CD4-positive, alpha-beta T cell treated with Interleukin-15 for 1 hour (primary cell): Measurements from ENCODE around the gene NTHL1.
"Not testable (repeated sequence)": the region's sequence is repeated elsewhere in the genome, so short reads cannot be mapped to it uniquely, and the experiment has no call there.

Experiments used
- DNase-seq: peaks from one replicate; pipeline ENCODE4 v3.0.0-alpha.2; 2020

The NTHL1 gene

GRCh38 chr16:2040041-2040786 lies 7.4 kb downstream of the NTHL1 start:
- DNase-seq, result no peak

DNA sequence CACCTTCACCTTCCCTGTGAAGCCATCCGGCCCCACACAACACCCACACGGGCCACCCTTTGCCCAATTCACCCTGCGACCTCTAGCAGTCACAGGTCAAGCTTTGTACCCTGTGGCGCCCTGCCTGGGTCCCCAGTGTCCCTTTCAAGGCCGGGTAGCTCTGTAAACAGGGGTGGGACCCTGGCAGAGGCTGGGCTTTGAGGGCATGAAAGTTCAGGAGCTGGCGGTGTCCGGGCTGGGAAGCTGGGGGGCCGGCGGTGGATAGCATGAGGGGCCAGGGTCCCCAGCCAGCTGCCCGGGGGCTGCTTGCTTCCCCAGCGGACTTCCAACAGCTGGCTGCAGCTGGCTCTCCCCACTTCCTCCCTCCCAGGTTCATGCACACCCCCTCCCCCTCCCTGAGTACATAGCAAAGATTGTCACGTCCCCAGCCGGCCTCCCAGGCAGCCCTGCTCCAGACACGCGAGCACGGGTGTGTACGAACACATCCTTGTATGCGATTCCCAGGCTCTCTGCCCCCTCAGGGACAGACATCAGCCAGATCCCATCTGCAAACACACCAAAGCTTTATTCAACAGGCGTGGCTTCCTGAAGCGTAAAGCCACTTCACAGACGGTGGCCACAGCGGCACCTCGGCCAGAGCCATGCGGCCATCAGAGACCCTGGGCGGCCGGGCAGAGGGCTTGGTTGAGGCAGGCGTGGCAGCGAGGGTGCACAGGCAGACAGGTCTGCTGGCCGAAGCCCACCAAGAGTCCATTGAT lies 8.2 kb downstream of the NTHL1 start:
- no peak for DNase-seq

- DNase-seq, result no peak
These were observed 9.0 kb downstream of the NTHL1 start for GRCh38 chr16:2038382-2039231.

GRCh38 chr16:2037647-2038381 lies 9.8 kb downstream of the NTHL1 start:
- DNase-seq, result no peak

- no peak for DNase-seq
These were observed 10.5 kb downstream of the NTHL1 start for GRCh38 chr16:2037115-2037514.

DNA sequence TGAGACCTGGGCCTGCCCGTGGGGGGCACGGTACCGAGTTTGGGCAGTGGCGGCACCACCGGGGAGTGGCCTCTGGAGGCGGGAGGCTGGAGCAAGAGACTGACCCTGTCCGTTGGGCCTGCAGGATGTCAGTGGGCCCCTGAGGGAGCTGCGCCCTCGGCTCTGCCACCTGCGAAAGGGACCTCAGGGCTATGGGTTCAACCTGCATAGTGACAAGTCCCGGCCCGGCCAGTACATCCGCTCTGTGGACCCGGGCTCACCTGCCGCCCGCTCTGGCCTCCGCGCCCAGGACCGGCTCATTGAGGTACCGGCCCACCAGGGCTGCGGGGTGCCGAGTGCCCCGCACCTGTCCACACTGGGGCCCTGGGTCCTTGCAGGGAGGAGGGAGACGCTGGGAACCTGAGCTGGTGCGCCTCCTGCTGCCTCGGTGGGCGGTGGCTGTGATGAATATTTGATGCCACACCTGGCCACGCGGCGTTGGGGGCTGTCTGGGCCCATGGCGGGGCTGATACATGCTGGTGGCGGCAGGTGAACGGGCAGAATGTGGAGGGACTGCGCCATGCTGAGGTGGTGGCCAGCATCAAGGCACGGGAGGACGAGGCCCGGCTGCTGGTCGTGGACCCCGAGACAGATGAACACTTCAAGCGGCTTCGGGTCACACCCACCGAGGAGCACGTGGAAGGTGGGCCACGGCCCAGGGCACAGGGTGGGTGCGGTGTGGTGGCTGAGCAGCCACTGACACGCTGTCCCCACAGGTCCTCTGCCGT lies 11.3 kb downstream of the NTHL1 start:
- DNase-seq, result no peak

DNA sequence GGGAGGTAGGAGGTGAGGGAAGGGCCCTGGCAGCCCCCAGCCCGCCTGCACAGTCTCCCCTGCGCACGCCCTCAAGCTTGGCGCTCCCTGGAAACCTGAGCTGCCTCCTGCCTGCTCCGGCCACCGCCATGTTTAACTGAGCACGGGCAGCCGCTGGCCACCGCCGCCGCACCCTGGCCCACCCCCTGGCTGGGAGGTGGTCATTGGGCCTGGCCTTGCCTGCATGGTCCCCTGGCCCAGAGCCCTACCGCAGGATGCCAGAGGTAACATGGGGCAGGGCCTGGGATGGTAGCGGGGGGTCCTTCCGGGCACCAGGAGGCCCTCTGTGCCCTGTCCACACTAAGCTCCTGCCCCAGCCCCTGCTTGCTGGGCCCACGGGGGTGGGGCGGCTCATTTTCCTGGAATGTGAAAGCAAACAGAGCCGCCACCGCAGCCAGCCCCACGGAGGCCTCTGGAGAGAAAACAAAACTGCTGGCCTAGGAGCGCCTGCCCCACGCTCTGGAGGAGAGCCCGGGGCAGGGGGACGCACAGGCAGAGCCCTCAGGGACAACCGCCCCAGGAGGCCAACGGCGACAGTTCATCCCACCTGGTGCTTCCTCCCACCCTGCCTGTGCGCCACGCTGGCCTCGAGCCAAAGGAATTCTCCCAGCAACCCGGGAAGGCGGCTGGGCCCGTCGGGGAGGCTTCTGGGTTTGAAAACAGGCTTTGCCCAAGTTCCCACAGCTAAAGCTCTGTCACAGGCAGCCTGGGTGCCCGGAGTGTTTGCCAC lies 12.0 kb downstream of the NTHL1 start:
- DNase-seq, result no peak

GRCh38 chr16:2034696-2035430 lies 12.8 kb downstream of the NTHL1 start:
- DNase-seq, result no peak

DNA sequence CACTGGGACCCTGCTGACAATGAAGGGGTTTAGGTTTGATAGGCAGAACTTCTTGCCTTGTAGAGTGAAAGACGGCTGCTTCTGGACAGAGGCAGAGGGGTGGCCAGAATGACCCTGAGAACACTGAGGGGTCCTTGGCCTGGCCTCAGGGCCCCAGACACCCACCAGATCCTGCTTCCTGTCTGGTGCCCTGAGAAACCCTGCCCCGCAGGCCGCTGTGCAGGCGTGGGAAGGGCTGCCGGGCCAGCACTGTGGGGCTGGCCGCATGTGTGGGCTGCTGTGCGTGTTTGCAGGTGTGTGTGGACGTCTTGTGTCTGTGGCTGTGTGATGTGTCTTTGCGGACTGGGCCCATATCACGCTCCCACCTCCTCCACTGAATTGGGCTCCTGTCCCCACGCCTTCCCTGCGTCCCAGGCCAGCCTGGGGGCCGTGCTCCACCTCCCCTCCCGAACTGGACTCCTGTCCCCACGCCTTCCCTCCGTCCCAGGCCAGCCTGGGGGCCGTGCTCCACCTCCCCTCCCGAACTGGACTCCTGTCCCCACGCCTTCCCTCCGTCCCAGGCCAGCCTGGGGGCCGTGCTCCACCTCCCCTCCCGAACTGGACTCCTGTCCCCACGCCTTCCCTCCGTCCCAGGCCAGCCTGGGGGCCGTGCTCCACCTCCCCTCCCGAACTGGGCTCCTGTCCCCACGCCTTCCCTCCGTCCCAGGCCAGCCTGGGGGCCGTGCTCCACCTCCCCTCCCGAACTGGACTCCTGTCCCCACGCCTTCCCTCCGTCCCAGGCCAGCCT lies 13.5 kb downstream of the NTHL1 start:
- DNase-seq, result not testable (repeated sequence)

- DNase-seq, result peak; percentile 38
These were observed 14.4 kb downstream of the NTHL1 start for GRCh38 chr16:2033057-2033908.

- no peak for DNase-seq
These were observed 15.2 kb downstream of the NTHL1 start for GRCh38 chr16:2032285-2033056.

GRCh38 chr16:2031081-2031577 lies 16.5 kb downstream of the NTHL1 start:
- no peak for DNase-seq

- DNase-seq, result no peak
These were observed 17.6 kb downstream of the NTHL1 start for GRCh38 chr16:2030036-2030435.

GRCh38 chr16:2029350-2029749 lies 18.3 kb downstream of the NTHL1 start:
- DNase-seq, result no peak

- no peak for DNase-seq
These were observed 18.9 kb downstream of the NTHL1 start for GRCh38 chr16:2028620-2029220.

DNA sequence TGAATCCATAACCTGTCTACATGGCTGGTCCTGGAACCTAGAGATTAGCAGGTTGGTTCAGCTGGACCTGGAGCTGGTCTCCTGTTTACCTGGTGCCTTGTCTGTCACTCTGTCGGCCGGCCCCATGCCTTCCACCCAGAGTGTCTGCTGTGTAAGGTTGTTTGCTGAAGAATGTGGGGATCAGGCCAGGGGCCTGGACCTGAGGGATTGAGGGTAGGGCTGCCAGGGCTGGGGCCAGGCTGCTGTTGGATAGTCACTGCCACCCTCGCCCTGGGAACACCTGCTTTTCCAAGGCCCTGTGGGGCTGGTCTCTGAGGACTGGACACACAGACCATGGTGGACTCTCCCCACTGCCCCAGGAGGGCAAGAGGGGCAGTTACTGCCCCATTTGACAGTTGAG lies 19.5 kb downstream of the NTHL1 start:
- DNase-seq, result no peak
